ENCODE measurements around the gene GRM7.

GRCh38 chr3:7095116-7095515 lies 234.2 kb downstream of the GRM7 start:
- TF ChIP-seq CTCF (IDR thresholded peaks at IDR 0.05; ENCODE audit: insufficient read depth, low read length) (no peak), POLR2AphosphoS5 (IDR thresholded peaks at IDR 0.05; ENCODE audit: low read depth) (no peak), GABPA (IDR thresholded peaks at IDR 0.05; ENCODE audit: low read depth) (no peak), SPI1 (IDR thresholded peaks at IDR 0.05; ENCODE audit: borderline replicate concordance, low read depth) (no peak)
- TF ChIP-seq, protein P1, sequence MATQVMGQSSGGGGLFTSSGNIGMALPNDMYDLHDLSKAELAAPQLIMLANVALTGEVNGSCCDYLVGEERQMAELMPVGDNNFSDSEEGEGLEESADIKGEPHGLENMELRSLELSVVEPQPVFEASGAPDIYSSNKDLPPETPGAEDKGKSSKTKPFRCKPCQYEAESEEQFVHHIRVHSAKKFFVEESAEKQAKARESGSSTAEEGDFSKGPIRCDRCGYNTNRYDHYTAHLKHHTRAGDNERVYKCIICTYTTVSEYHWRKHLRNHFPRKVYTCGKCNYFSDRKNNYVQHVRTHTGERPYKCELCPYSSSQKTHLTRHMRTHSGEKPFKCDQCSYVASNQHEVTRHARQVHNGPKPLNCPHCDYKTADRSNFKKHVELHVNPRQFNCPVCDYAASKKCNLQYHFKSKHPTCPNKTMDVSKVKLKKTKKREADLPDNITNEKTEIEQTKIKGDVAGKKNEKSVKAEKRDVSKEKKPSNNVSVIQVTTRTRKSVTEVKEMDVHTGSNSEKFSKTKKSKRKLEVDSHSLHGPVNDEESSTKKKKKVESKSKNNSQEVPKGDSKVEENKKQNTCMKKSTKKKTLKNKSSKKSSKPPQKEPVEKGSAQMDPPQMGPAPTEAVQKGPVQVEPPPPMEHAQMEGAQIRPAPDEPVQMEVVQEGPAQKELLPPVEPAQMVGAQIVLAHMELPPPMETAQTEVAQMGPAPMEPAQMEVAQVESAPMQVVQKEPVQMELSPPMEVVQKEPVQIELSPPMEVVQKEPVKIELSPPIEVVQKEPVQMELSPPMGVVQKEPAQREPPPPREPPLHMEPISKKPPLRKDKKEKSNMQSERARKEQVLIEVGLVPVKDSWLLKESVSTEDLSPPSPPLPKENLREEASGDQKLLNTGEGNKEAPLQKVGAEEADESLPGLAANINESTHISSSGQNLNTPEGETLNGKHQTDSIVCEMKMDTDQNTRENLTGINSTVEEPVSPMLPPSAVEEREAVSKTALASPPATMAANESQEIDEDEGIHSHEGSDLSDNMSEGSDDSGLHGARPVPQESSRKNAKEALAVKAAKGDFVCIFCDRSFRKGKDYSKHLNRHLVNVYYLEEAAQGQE (IDR thresholded peaks at IDR 0.05; ENCODE audit: insufficient replicate concordance, low read depth), result no peak

Data from HL-60 (cell line).